Renal cortical epithelial cell (primary cell): ENCODE data around the gene SPACA7. TPM values are rescaled to one million over a fixed set of nuclear protein-coding genes. Genes with fewer than 3 reads are reported as not detected.
"Not testable (repeated sequence)": the region's sequence is repeated elsewhere in the genome, so short reads cannot be mapped to it uniquely, and the experiment has no call there.

Experiments used
- DNase-seq: peaks from one replicate; pipeline ENCODE4 v3.0.0-alpha.2; 2011; ENCODE audit warnings: low read depth
- total RNA-seq: library from RNA; depleted of rRNA; stranded (reverse); fragments of >200 nt; gene quantifications from 2 replicates; pipeline ENCODE4 v1.2.3, GENCODE V29; 2014

Gene SPACA7
- total RNA-seq, 1 donor from 2014 or later: not detected

DNA sequence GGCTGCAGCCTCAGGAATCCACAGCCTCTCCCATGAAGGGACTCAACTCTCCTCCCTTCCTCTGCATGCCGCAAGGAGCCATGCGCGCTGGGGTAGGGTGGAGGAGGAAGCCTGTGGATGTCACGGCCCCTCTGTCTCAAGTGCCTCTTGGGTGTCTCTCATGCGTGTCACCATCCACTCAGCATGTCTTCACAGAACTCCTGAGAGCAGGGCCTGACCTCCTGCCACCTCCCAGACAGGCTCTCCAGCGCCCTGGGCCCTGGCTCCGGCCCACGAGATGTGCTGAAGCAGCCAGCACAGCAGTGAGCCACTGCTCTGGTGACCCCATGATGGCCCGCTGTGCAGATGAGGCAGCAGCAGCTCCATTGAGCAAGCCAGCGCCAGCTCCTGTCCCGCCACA lies 25.9 kb upstream of the SPACA7 start:
- no peak for DNase-seq

DNA sequence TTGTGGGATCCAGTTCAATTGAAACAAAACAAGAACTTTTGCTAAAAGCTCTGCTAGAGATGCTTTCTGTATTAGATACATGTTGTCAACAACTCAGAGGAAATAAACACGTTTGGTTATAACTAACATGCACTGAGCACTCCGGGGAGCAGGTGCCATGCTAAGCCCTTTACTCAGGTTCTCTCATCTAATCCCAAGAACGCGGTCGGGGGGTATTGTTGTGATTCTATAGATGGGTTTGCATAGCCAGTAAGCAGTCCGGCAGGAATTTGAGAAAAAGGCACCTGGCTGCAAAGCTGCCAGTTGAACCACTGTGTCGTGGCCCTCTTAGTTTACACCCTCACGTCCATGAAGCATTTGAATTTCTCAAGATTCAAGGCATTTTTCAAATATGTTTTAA lies 24.3 kb upstream of the SPACA7 start:
- no peak for DNase-seq

DNA sequence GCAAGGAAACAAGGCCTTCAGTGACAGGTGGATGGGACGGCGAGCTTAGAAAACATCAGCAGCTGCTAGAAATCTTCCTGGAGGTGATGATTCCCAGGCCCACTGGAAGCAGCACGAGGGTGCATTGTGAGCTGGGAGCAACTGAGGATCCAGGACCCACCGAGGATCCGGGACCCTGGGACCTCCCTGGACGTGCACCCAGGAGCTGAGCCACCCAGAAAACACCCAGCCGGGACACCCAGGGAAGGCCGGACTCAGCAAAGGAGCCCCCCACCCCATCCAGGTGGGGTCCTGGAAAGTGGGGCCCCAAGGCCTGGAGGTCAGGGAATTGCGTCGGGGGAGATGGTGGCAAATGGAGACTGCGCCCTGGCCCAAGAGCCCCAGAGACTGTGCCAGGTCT lies 22.3 kb upstream of the SPACA7 start:
- DNase-seq: no peak

DNA sequence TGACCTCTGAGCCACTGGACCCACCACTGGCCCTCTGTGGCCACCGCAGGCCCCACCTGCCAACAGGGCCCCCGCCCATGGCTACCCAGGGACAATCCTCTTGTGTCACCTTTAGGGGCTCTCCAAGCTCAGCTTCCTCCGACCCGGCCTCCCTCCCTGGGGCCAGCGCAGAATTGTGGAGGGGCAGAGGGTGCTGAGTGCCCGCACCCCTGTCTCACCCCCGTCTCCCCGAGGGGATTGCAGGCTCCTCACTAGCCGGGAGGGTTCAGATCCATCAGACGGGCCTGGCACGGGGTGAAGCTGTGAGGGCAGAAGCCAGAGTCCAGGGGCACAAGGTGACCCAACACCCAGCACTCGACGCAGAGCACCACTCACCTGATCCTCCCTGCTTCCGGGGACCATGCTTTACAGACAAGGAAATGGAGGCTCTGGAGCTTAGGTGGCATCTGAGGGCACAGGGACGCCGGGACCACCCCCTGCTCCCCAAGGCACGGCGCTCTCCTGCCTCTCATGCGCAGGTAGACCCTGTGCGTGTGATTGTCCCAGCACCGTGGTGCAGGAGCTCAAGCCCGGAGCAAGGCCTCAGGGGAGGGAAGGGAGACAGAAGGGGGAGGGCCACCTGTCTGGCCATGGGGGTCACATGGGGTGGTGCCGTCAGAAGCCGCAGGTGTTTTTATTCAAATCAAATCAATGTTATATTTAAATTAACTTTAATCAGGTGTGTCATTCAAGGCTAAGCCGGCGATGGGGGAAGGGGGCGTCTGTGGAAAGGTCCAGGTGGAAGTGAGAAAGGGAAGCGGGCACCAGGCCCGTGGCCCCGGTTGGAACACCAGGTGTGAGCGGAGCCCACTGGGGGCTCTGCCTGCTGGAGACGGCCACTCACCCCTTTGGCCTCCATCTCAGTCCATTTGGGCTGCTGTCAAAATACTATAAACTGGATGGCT lies 21.6 kb upstream of the SPACA7 start:
- DNase-seq: no peak

DNA sequence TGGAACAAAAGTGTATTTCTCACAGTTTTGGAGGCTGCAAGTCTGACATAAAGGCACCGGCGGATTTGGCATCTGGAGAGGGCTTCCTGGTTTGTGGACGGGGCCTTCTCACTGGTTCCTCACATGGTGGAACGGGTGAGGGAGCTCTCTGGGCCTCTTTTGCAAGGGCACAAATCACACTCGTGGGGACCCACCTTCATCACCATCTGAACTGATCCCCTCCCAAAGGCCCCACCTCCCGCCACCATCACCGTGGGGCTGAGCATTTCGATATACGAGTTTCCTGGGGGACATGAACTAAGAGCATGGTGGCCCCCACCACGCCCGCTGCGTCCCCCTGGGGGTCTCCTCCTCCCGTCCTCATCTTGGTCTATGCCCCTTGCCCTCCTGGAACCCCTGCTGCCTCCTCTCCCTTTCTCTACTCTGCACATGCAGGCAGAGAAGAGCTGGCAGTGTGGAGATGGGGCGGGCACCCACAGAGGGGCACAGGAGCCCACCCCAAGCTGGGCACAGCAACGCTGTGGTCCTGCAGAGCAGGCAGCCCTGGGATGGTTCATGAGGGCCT lies 20.8 kb upstream of the SPACA7 start:
- DNase-seq: no peak

DNA sequence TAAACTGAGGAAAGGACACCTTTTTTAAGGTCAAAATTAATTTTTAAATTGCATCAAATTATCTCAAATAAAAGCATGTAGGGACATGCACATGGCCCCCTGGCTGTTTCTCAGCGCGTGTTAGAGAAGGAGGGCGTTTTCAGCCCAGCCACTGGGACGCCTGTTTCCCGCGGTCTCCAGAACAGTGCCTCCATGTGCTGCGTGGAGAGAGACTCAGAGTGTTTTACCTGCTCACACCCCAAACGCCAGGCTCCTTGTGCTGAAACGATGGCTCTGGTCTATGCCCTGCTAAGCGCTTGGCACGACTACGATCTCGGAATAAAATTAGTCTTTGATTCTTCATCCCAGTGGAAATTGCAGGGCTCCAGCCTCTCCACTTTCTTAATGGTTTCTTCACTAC lies 20.0 kb upstream of the SPACA7 start:
- DNase-seq: no peak

DNA sequence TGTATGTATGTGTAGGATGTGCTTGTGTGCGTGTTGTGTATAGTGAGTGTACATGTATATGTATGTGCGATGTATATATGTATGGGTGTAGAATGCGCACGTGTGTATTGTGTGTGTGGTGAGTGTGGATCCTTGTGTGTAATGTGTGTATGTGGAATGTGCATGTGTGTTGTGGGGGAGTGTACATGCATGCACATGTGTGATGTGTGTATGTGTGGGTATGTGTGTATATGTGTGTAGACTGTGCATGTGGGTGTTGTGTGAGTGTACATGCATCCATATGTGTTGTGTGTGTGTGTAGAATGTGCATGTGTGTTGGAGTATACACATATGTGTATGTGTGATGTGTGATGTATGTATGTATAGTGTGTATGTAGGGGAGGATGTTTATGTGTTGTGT lies 18.0 kb upstream of the SPACA7 start:
- DNase-seq: no peak

DNA sequence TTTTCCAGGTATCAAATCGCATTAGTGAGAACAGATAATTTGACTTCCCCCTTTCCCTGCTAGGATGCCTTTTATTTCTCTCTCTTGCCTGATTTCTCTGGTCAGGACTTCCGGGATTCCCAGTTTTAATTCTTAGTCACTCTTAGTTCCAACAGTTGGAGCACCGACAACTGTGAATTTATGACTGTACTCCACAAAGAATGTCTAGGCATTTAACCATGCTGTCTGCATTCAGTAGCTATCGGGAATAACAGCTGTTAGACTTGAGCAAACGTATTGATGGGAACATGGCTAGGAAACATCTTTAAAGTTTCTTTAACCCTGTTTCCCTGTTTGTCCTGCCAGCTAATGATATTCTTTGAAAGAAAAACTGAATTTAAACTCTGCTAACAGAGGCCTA lies 14.1 kb upstream of the SPACA7 start:
- no peak for DNase-seq

DNA sequence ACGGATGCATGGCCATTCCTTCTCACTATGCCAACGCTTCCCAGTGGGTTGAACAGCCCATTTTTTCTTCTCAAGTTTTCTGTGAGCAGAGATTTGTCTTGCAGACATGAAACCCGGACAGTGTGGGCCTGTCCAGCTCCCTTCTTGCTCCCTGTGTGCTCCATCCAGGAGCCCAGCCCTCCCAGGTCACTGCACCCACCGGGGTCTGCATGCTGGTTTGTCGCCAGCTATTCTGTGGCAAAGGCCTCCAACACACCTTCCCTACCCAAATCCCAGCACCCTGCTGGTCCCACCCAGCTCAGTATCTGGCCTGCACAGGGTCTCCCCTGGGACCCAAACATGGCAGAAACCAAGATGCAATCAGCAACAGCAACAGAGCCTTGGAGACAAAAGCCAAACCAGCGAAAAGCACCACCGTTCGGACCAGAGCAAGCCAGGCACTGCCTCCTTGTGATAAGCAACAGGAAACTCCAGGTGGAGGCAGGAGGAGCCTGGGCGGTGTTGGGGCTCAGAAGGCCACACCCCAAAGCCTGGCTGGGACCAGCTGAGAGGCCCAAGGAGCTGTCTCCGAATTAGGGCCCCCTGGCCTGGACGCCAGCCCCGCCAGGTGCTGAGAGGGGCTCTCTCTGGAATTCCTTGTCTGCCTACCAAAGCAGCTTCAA lies 12.2 kb upstream of the SPACA7 start:
- DNase-seq: no peak

DNA sequence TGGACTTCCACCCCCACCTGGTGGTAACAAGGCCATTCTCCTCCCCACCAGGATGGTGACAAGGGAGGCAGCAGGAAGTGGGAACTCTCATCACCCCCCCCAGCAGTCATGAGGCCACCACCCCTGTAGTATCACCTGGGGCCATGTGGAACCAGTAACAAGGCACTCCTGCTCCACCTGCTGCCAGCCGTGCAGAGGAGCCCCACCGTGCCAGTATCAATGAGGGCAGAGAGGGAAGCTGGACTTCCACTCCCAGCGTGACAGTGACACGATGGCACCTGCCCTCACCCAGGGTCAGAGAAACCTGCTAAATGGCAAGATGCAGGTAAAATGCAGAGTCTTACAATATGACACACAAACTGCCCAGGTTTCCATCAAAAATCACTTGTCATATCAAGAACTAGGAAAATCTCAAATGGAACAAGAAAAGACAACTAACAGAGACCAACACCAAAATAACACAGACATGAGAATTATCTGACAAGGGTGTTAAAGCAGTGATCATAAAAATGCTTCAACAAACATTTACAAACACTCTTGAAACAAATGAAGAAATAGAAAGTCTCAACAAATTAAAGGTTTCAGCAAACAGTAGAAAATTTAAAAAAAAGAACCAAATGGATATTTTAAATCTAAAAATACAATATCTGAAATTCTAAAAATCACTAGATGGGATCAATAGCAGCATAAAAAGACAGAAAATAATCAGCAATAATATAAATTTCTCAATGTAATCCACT lies 9.1 kb upstream of the SPACA7 start:
- DNase-seq: no peak

DNA sequence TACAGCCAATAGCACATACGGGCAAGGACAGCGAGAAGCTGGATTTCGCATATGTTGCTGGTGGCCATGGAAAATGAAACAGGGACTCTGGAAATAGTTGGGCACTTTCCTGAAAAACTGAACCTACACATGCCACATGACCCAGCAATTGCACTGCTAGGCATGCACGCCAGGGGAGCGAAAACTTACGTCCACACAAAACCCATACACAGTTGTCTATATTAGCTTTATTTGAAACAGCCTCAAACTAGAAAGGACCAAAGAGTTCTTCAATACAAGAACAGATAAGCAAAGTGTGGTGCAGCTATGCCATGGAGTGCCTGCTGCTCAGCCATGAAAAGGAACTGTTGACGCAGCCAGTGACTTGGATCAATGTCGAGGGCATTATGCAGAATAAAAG lies 7.3 kb upstream of the SPACA7 start:
- DNase-seq: no peak

DNA sequence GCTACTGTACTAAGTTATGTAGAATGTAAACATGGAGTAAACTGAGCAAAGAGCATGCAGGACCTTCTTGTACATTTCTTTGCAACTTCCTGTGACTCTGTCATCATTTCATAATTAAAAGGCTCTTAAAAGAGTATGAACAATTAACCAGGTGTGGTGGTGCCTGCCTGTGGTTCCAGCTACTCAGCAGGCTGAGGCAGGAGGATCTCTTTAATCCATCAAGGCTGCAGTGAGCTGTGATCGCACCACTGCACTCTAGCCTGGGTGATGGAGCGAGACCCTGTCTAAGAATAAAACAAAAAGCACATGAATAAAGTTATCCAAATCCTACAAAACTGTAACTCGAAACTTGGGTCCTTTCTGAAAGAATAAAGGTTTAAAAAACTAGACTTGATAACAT lies 5.8 kb upstream of the SPACA7 start:
- DNase-seq: no peak

DNA sequence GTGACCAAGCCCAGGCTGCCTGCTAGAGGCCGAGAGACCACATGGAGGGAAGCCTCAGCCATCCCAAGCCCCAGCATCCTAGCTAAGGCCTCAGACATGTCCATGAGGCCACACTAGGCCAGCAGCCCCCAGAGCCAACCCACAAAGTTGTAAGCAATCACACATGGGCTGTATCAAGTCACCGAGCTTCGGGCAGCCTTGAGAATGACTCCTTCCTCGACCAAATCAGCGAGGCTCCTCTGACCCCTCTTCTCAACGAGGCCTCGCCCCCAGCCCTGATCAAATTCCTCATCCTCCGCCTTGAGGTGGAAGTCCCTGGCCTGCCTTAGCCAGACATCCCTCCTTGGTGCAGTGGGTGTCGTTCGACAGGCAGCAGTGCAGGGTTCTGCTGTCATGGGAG lies 1.9 kb upstream of the SPACA7 start:
- no peak for DNase-seq

DNA sequence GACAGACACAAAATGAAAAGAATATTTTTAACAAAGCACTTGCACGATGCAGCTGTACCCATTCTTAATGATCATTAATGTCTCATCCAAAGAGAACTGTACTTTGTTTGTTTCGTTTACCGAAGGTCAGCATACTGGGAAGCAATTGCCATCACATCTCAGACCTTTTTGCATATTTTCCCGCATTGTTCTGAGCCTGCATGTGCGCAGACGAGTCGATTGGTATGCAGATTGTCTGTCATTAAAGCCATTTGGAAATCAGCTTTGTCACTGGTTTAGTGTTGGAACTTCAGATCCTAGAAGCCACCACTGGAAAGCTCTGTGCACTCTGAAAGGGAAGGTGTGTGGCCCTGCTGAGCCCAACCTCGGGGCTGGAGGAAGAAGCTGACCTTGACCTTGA lies 15.6 kb downstream of the SPACA7 start:
- no peak for DNase-seq

DNA sequence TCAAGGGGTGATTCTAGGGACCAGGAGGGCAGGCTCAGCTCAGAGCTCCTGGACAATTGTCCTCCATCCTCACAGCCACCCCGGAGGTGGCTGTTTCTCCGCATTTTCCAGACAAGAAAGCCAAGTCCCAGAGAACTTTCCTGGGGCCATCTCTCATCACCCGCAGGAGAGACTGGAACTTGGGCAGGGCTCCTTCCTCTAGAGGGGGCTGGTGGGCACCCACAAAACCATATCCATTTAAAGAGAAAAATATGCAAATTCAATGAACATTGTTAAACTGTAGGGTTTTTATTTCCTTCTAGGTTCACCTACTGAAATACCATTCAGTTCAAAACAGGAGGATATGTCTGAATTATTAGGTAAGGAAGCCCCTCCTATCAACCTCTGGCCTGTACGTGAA lies 16.6 kb downstream of the SPACA7 start:
- no peak for DNase-seq

DNA sequence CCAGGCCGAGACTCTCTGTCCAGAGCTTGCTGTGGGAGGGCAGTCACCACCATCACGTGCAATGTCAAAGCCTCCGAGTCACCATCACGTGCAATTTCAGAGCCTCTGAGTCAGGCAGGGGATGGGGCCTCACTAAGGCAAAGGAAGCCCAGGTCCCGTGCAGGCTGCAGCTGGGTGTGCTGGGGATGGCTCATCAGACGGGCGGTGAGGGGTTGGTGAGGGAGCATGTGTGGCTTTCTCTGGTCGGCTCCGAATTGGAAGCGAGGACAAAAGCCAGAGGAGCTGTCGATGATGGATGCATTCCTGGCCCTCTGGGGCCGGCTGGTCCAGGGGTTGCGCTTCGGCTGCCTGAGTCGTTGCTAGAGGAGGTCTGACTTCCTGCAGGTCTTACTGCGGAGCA lies 18.9 kb downstream of the SPACA7 start:
- DNase-seq: not testable (repeated sequence)

DNA sequence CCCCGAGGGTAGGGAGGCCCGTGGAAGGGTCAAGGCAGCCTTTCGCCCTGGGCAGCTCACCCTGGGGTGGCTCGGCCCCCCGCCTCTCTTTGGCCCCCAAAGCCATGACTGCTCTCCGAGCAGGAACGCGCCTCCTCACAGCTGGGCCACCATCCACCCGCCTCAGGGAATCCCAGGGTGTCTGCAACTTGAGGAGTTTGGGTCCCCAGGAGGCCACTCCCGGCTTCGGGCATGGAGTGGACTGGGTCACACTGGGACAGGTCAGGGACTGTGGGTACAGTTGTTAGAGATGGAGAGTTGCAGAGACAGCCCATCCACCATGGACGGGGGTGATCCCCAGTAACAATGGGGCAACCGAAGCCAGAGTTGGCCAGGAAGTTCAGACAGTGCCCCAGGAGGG lies 19.8 kb downstream of the SPACA7 start:
- DNase-seq: not testable (repeated sequence)

DNA sequence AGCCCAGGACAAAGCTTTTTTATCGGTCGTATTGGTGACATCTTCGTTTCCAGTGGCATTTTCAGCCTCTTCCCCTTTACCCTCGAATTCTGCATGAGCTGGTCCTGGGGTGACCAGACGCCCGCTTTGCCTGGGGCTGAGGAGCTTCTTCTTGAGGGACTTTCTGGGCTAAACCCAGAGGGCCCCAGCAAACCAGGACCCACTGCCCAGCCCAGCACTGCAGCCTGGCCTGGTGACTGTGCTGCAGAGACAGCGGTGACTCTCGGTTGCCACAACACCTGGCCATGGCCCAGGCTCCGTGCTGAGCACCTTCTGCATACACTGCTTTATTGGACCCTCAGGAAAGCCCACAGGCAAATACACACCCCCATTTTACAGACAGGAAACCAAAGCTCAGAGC lies 21.0 kb downstream of the SPACA7 start:
- DNase-seq: no peak

DNA sequence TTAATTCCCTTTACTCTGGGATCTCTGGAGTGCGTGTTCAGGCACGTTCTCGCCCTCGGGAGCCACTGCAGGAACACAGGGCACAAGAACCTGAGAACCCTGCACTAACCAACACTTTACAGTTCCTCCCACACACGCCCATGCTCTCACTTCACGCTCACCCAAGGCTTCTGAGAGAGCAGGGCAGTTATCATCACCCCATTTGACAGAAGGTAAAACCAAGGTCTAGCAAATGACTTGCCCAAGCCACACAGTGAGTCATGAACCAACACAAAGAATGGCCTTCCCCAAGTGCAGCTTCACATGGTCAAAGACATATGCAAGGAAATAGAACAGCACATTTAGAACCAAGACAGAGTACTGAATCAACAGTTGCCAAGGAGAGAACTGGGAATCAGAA lies 22.2 kb downstream of the SPACA7 start:
- DNase-seq: not testable (repeated sequence)

DNA sequence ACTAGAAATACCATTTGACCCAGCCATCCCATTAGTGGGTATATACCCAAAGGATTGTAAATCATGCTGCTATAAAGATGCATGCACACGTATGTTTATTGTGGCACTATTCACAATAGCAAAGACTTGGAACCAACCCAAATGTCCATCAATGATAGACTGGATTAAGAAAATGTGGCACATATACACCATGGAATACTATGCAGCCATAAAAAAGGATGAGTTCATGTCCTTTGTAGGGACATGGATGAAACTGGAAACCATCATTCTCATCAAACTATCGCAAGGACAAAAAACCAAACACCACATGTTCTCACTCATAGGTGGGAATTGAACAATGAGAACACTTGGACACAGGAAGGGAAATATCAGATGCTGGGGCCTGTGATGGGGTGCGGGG lies 33.7 kb downstream of the SPACA7 start:
- DNase-seq: not testable (repeated sequence)

DNA sequence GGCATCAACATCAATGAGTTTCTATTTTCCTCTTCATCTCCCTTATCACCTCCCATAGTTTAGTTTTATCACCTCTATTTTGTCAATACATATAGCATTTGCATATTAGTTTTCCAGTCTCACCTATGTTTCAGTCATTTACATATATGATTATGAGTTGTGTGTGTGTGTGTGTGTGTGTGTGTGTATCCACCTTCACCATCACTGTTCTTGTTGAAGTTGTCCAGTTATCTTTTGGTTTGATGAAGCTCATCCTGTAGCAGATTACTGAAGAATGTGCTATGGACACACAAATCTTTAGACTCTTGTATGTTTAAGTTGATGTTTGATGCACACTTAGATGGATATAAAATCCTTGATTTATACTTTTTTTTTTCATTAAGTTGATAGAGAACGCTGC lies 40.5 kb downstream of the SPACA7 start:
- no peak for DNase-seq

DNA sequence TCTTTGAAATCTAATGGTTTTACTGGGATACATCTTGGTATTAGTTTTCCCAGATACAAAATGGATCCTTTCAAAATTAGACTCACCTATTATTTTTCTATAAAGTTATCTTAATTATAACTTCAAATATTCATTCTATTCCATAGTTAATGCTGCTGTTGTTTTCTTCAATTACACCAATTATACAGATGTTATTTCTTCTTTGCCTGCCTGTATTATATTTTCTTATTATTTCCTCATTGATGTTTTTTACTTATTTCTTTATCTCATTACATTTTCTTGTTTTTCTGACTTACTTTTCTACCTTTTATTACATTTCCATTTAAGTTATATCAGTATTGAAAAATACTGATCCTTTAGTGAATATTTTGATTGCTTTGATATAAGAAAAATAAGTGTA lies 40.9 kb downstream of the SPACA7 start:
- no peak for DNase-seq
